HG03575 (cell line): ENCODE measurements around the gene FOLR1.
"Not testable (repeated sequence)": the region's sequence is repeated elsewhere in the genome, so short reads cannot be mapped to it uniquely, and the experiment has no call there.

Experiments used
- ATAC-seq: cut with Tn5 transposase; IDR thresholded peaks from one replicate; pipeline ENCODE4 v1.9.1; 2021; ENCODE audit not compliant: unreplicated experiment, insufficient number of reproducible peaks, low FRiP score; ENCODE audit errors: extremely low read depth

Gene FOLR1

DNA sequence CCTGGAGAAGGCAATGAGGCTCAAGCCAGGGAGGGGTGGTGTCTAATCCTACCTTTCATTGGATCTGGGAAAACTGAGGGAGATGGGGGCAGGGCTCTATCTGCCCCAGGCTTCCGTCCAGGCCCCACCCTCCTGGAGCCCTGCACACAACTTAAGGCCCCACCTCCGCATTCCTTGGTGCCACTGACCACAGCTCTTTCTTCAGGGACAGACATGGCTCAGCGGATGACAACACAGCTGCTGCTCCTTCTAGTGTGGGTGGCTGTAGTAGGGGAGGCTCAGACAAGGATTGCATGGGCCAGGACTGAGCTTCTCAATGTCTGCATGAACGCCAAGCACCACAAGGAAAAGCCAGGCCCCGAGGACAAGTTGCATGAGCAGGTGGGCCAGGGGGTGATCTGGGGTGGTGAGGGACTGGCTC is at the start of gene FOLR1:
Gene FOLR1, plus strand, starts transcription at position 180 of the 421 bp plus-strand sequence. Its CDS starts 34 bp downstream, at position 214.
- ATAC-seq, result no peak

GRCh38 chr11:72142543-72142942 is 49.4 kb upstream of the FOLR1 start:
- ATAC-seq, result not testable (repeated sequence)

GRCh38 chr11:72144807-72145565 is 47.0 kb upstream of the FOLR1 start:
- ATAC-seq, result no peak

- ATAC-seq, result no peak
These were observed 45.3 kb upstream of the FOLR1 start for GRCh38 chr11:72146625-72147024.

- ATAC-seq, result no peak
These were observed 41.1 kb upstream of the FOLR1 start for GRCh38 chr11:72150882-72151281.

GRCh38 chr11:72153874-72154273 is 38.1 kb upstream of the FOLR1 start:
- not testable (repeated sequence) for ATAC-seq

GRCh38 chr11:72154816-72155215 is 37.1 kb upstream of the FOLR1 start:
- no peak for ATAC-seq

DNA sequence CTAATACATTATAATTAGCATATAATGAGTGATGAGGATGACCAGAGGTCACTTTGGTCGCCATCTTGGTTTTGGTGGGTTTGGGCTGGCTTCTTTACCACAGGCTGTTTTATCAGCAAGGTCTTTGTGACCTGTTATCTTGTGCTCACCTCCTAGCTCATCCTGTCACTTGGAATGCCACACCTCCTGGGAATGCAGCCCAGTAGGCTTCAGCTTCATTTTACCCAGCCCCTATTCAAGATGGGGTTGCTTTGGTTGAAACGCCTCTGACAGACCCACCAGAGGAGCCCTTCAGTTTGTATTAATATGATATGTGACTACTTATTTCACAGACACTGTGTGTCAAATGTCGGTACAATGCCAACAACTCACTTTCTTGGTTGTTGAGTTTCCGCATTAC is 36.2 kb upstream of the FOLR1 start:
- ATAC-seq, result no peak

DNA sequence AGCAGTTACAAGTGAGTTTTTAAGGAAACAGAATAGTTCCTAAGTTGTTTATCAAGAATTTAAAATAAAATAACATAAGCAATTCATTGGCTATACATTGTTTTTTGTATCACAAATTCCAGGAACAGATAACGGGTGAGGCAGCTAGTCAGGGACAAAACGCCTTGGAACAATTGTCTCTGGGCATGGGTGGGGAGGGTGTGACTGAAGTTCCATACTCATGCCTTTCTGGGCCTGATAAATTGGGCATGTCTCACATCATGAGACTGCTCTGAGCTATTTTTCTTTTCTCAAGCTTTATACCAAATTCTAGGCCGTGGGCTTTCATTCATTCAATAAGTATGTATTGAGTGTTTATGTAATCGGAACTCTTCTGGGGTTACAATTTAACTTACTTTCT is 34.8 kb upstream of the FOLR1 start:
- no peak for ATAC-seq

GRCh38 chr11:72160319-72160718 is 31.6 kb upstream of the FOLR1 start:
- ATAC-seq, result no peak

DNA sequence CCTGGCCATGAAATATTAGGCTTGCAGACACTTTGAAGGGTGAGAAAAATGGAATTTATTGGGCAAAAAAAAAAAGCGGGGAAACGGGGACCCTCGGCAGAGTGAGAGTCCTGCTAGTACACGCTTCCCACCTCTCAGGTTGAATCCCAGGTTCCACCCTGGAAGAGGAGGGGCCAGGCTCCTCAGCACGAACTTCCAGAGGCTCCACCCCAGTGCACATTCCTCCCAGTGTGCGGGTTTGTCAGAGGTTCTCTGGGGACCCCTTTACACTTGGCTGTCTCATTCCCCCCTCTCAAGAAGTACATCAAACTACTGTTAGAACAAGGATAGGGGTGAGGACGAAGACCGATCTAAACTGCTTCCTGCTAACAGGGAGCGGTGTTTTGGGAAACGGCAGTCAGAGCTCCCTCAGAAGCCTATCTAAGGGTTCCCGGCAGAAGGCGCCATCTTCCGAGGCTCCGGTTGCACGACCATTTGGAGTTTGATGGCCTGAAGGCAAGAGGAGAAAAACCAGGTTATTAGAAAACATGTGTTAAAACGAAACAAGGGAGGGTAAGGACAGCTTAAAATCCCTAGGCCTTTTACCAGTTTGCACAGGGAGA is 28.9 kb upstream of the FOLR1 start:
- no peak for ATAC-seq

- ATAC-seq, result not testable (repeated sequence)
These were observed 27.8 kb upstream of the FOLR1 start for GRCh38 chr11:72164187-72164586.

DNA sequence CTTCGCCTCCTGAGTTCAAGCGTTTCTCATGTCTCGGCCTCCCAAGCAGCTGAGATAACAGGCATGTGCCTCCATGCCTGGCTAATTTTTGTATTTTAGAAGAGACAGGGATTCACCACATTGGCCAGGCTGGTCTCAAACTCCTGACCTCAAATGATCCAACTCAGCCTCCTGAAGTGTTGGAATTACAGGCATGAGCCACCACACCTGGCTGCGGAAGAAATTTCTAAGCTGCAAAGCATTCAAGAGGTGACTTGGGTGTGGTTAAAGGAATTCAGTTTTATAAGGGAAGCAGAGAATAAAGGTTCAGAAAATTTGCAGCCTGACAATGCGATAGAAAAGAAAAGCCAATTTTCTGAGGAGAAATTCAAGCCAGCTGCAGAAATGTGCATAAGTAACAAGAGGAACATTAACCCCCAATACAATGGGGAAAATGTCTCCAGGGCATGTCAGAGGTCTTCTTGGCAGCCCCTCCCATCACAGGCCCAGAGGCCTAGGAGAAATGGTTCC is 22.8 kb upstream of the FOLR1 start:
- ATAC-seq, result not testable (repeated sequence)

GRCh38 chr11:72169754-72170153 is 22.2 kb upstream of the FOLR1 start:
- ATAC-seq, result not testable (repeated sequence)

GRCh38 chr11:72172043-72172442 is 19.9 kb upstream of the FOLR1 start:
- not testable (repeated sequence) for ATAC-seq

- ATAC-seq, result no peak
These were observed 18.6 kb upstream of the FOLR1 start for GRCh38 chr11:72173291-72173690.

GRCh38 chr11:72174302-72175070 is 17.5 kb upstream of the FOLR1 start:
- ATAC-seq, result no peak

DNA sequence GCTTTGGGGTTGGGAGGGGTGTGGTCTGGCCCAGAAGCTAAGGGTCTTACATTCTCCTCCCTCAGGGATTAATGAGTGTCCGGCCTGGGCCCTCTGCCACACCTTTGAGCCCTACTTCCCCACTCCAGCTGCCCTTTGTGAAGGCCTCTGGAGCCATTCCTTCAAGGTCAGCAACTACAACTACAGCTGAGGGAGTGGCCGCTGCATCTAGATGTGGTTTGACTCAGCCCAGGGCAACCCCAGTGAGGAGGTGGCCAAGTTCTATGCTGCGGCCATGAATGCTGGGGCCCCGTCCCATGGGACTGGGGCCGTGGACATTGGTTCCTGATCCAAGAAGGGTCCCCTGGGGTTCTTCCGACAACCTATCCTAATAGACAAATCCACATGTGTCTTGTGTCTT is 14.3 kb upstream of the FOLR1 start:
- ATAC-seq, result no peak

DNA sequence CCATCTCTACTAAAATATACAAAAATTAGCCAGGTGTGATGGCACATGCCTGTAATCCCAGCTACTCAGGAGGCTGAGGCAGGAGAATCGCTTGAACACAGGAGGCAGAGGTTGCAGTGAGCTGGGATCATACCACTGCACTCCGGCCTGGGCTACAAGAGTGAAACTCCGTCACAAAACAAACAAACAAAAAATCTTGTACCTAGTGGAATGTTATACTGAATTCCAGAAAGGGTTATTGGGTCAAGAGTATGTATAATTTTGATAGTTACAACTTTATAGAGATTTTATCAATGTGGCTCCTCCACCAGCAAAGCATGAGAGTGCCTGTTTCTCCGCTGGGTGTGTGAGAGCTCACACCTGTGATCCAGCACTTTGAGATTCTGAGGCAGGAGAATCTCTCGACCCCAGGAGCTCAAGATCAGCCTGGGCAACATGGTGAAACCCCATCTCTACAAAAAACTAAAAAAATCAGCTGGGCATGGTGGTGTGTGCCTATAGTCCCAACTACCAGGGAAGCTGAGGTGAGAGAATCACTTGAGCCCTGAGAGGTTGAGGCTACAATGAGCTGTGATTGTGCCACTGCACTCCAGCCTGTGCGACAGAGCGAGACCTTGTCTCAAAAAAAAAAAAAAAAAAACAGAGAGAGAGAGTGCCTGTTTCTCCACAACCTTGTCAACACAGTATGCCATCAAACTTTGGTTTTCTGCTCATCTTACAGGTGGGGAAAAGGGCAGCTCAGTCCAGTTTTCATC is 12.7 kb upstream of the FOLR1 start:
- no peak for ATAC-seq
